Breast epithelium (tissue), 3 donors: Measurements from ENCODE around the gene GPC3.

Source experiments
- CTCF ChIP-seq, 3 donors: fragments of 450-650 bp; IDR thresholded peaks; one replicate each; pipeline ENCODE4 v1.5.1; 2016 to 2017; ENCODE audit warnings: antibody characterized with exemption in 3 of 3, mild to moderate bottlenecking in 3 of 3, moderate library complexity in 3 of 3
- POLR2A ChIP-seq: fragments of 450-650 bp; IDR thresholded peaks from one replicate; pipeline ENCODE4 v1.6.1; 2016; ENCODE audit warnings: antibody characterized with exemption, mild to moderate bottlenecking, moderate library complexity
- POLR2AphosphoS5 ChIP-seq, 3 donors: sonication (generic); formaldehyde crosslinking; IDR thresholded peaks; one replicate each; pipeline ENCODE4 v1.6.1; 2017; ENCODE audit warnings: antibody characterized with exemption in 3 of 3

GRCh38 chrX:133677123-133678063 lies 308.0 kb downstream of the GPC3 start:
- TF ChIP-seq POLR2AphosphoS5 (IDR thresholded peaks at IDR 0.05) (no peak), CTCF (IDR thresholded peaks at IDR 0.05) (no peak), POLR2A (no peak)
